Measurements from ENCODE around the gene TUBA3E.
"Not testable (repeated sequence)": the region's sequence is repeated elsewhere in the genome, so short reads cannot be mapped to it uniquely, and the experiment has no call there.

The TUBA3E gene

DNA sequence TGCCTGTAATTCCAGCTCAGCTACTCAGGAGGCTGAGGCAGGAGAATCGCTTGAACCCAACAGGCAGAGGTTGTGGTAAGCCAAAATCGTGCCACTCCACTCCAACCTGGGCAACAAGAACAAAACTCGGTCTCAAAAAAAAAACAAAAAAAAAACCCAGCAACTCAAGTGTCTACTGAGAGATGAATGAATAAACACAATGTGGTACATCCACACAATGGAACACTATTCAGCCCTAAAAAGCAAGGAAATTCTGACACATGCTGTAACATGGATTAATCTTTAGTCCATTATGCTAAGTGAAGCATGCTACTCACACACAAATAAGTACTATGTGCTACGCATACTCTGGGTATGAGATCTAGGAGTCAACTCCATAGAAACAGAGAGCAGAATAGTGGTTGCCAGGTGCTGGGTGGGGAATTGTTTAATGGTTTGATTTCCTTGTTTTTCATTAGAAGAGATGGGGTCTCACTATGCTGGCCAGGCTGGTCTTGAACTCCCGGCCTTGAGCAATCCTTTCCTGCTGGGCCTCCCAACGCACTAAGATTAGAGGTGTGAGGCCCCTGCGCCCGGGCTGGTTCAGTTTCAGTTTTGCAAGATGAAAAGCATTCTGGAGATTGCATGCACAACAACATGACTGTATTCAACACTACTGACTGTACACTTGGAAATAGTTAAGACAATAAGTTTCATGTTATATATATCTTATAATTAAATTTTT is 32.8 kb downstream of the TUBA3E start:
- DNase-seq (ENCODE audit: low read depth in 1 of 2, low spot score in 1 of 2) = no peak

DNA sequence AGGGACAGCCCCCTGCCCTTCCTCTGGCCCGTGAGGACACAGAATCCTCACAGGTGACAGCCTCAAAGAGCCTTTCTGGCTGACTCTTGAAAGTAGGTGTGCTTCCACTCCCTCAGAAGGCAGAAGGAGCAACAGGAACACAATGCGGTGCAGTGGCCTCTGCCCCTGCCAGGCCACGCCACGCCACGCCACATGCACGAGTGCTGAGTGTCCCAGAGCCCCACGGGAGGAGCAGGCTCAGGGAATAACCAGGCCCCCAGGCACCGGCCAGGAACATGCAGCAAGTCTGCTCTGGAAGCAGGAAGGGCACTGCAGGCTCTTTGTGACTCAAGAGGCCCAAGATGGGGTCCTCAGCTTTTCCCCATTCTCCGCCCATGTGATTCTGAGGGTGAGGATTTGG is 35.3 kb downstream of the TUBA3E start:
- no peak for DNase-seq (ENCODE audit: low read depth in 1 of 2, low spot score in 1 of 2)

DNA sequence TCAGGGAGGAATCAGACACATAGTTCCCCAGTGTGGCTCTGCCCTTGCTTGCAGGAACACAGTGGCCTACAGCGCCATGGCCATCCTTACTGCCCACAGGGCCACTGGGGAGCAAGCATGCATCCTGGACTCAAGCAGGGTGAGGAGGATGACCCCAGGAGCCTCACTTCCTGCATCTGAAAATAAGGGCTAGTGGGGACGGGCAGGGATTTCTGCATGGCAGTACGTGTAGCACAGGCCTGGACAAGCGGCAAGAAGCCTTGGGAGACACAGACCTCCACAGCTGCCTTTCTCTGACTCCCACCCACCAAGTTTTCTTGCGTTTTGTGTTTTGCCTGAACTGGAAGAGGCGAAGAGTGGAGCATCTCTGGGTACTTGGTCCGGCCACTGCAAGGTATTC is 35.8 kb downstream of the TUBA3E start:
- not testable (repeated sequence) for DNase-seq (ENCODE audit: low read depth in 1 of 2, low spot score in 1 of 2)

DNA sequence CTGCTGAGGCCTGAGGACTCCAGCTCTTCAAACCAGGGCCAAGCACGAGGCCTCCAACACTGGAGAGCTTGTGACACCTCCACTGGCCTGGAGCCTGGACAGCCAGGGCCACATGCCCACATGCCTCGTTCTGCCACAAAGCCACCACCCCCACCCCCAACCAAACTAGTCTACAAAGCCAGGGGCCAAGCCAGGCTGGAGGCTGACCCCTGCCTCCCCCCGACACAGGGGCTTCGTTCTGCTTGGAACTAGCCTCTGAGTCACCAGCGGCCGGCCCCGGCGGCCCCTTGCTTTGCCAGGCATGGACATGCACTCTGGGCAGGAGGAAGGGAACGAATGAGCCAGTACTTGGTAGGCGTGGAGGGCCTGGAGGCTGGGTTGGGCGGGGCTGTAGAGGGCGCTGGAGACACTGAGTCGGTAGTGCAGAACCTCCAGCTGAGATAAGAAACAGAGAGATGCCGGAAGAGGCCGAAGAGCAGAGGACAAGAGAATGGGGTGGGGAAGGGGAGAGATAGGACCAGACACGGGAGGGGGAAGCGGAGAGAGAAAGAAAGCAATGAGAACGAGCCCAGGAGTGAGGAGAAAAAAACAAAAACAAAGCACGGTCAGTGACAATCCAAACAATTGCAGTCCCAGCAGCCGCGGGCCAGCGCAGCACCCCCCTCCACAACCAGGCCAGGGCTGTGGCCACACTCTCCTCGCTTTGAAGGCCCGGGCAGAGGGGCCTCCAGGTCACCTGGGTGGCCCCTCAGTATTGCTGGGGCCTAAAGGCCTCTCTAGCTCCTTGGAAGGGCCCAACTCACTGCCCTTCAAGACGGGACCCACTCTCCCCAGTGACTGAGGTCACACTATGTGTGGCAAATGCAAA is 37.2 kb downstream of the TUBA3E start:
- DNase-seq (ENCODE audit: low read depth in 1 of 2, low spot score in 1 of 2) = not testable (repeated sequence)

DNA sequence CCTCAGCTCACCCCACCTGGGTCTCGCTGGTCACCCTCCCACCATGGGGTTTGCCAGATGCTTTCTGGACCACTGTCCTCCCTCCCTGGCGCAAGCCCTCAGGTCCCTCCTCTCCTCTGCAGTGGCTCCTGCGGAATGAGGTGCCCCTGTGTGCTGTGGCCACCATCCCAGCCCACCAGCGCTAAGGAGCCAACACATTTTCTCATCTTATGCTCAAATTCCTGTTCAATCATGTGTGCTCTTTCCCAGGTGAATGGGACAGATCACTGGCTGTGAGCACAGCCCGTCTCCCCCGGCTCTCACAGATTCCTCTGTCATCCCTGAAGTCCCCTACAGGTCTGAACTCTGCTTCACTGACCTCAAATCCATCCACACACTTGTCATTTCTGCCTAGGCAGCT is 38.1 kb downstream of the TUBA3E start:
- no peak for DNase-seq (ENCODE audit: low read depth in 1 of 2, low spot score in 1 of 2)

DNA sequence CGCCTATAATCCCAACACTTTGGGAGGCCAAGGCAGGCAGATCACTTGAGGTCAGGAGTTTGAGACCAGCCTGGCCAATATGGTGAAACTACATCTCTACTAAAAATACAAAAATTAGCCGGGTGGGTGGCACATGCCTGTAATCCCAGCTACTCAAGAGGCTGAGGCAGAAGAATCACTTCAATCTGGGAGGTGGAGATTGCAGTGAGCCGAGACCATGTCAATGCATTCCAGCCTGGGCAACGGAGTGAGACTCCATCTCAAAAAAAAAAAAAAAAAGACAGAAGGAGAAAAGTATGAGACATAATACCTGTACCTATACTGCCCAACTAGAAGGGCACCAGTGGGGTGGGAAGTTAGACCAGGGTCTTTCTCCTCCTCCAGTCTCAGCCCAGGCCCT is 38.9 kb downstream of the TUBA3E start:
- DNase-seq (ENCODE audit: low read depth in 1 of 2, low spot score in 1 of 2) = not testable (repeated sequence)

DNA sequence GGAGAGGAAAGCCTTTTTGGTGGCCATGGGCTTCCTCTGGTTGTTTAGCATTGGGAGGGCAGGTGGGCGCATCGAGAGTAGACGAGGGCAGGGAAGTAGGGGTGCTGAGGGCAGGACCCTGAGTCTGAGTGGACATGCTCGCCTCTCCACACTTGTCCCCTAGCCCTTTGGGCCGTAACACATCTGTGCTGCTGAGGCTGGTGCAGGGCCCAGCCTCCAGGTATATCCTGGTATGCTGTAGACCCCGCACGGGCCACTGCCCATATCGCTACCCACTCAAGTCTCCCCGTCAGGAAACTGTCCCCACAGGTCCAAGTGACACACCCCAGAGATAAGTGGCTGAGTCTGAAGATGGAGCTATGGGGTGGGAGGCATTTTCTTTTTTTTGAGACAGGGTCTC is 39.6 kb downstream of the TUBA3E start:
- no peak for DNase-seq (ENCODE audit: low read depth in 1 of 2, low spot score in 1 of 2)

DNA sequence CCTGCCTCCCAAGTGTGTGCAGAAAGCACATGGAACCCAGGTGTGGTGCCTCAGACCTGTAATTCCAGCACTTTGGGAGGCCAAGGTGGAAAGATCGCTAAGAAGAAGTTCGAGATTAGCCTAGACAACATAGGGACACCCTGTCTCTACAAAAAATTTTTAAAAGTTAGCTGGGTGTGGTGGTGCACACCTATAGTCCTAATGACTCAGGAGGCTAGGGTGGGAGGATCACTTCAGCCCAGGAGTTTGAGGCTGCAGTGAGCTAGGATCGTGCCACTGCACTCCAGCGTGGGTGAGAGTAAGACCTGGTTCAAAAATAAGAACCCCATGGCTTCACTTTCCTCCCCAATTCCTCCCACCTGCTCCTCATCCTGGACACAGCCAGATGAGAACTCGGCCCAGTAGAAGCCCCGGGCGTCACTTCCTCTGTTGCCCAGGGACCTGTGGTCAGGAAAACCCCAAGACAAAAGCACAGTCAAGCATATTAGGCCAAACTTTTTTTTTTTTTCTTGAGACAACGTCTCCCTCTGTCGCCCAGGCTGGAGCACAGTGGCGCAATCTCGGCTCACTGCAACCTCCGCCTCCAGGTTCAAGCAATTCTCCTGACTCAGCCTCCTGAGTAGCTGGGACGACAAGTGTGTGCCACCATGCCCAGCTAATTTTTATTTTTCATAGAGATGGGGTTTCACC is 40.3 kb downstream of the TUBA3E start:
- not testable (repeated sequence) for DNase-seq (ENCODE audit: low read depth in 1 of 2, low spot score in 1 of 2)

DNA sequence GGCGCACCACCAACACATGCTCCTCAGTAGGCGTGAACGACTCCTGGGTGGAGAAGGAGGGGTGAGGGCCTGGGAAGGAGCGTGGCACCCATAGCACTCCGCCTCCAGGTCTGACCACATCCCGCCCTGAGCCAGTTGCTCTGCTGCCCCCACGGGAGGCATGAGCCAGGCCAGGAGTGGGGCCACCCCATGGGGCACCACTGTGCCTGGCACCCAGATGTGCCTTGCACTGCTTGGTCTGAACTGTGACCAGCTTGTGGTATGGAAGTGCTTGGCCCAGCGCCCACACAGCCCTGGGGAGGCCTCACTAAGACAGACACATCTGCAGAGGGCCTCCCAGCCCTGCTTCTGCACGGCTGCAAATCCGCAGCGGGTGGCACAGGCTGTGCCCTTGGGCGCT is 40.9 kb downstream of the TUBA3E start:
- not testable (repeated sequence) for DNase-seq (ENCODE audit: low read depth in 1 of 2, low spot score in 1 of 2)

DNA sequence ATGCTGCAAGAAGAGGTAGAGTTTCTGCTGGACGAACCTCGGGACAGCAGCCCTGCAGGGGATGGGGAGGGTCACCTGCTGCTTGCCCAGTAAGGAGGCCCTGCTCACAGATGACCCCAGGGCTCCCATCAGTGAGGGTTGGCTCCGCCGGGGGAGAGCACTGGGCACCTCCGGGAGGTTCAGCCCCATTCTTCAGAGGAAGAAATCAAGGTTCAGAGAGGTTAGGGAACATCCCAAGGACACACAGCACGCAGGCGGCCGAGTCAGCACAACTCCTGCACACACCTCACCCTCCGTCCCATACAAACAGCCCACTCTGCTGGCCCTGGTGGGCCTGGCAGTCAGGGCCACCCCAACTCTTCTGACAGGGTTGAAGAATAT is 41.6 kb downstream of the TUBA3E start:
- DNase-seq (ENCODE audit: low read depth in 1 of 2, low spot score in 1 of 2) = no peak

DNA sequence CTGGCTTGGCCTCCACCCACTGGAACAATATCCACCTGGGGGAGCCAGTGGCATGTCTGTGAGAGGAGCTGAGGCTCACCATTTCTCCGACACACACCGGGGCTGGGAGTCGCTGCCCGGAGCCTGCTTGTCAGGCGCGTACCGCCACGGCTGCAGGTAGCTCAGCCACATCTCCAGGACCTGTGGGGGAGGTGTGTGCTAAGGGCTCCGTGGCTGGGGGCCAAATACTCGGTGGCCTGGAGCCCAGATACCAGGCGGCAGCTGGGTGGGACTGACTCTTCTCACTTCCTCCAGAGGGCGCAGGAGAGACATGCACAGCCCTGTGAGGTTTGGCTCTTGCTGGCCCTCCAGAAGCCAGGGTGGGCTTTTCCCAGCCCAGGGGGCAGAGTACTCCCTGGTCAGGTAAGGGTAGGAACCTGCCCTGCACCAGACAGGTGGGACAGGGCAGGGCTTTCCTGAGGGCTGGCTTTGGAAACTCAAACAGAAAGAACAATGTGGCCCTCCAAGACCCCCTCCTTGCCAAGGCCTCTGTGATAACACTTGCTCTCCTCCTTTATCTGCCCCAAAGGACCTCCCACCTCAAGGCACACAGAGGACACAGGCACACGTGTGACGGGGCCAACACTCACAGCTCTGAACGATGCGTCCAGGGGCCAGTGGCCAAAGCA is 42.1 kb downstream of the TUBA3E start:
- not testable (repeated sequence) for DNase-seq (ENCODE audit: low read depth in 1 of 2, low spot score in 1 of 2)

DNA sequence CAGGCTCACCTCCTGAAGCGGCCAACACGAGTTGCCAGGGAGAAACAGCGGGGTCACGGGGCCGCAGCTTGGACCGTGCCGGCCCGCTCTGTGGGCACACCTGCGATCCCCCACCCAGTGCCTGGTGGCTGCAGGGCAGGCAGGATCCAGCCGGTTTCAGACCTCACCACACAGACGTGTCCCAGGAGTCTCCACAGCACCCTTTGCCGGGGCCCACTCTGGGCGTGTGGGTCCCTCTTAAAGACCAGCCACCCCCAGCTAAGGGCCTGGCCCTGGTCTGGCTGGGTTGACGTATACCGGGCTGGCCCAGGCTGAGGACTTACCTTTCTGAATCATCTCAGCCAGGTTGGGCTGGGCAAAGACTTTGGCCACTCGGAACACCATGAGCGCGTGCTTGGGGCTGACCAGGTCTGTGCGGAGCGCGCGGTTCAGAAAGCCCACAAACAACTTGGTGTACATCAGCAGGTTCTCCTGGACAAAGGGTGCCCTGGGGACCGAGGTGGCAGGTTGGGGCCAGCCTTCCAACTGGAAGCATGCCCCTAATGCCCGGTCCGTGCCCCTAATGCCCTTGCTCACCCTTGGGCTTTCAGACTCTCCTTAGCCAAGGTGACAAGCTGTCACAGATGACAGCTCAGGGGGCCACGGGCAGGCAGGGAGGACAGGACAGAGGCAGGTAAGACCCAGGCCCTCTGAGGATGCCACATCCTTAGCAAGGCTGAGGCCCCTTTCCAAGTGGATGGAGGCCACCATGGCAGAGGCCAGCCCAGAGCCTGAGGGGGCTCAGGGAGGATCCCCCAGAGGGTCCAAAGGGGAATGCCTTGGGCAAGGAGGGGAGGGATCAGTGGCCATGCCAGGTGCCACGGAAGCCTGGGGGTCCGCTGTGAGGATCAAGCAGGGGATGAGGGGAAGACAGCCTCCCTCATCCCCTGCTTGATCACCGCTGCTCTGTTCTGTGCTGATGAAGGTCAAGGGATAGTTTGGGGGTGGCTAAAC is 43.2 kb downstream of the TUBA3E start:
- no peak for DNase-seq (ENCODE audit: low read depth in 1 of 2, low spot score in 1 of 2)

DNA sequence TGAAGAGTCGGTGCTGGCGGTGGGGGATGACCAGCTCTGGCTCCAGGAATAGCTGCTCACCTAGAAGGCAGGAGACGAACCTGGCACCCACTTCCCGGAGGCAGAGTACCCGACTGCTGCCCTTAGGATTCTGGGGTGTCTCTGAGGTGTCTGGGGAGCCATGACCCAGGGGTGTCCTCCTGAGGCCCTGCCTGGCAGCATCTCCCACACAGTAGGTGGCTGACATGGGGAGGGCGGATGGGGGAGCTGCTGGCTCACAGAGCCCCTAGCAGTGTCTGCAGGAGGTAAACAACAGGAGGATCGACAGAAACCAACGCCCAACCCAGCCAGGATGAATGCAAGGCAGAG is 43.8 kb downstream of the TUBA3E start:
- DNase-seq (ENCODE audit: low read depth in 1 of 2, low spot score in 1 of 2) = not testable (repeated sequence)

DNA sequence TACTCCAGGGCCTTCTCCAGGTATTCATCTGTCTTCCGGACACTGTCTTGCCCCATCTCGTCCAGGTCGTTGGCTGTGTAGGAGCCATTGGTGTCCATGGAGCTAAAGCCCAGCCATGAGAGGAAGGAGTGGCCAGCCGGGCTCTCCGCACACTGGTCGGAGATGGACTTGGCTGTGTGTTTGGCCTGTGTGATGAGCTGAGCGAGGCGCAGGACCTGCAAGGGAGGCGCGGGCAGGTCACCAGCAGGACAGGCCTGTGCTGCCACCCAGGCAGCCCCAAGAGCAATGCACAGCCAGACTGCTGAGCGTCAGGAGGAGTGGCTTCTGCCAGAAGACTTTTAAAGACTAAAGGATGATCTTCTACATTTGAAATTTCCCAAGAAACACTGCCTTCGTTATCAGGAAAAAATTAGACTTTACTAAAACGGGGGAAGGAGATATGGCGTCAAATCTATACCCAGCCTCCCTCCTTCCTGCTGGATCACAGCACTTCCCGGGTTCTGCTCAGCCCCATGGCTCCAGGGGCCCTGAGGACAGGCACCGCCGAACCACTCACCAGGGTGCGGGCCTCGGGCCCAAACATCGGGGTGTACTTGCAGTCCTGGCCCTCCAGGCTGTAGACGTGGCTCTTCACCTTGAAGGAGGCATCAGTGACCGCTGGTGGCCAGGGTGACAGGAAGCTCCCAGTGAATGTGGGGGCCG is 44.4 kb downstream of the TUBA3E start:
- DNase-seq (ENCODE audit: low read depth in 1 of 2, low spot score in 1 of 2) = not testable (repeated sequence)

DNA sequence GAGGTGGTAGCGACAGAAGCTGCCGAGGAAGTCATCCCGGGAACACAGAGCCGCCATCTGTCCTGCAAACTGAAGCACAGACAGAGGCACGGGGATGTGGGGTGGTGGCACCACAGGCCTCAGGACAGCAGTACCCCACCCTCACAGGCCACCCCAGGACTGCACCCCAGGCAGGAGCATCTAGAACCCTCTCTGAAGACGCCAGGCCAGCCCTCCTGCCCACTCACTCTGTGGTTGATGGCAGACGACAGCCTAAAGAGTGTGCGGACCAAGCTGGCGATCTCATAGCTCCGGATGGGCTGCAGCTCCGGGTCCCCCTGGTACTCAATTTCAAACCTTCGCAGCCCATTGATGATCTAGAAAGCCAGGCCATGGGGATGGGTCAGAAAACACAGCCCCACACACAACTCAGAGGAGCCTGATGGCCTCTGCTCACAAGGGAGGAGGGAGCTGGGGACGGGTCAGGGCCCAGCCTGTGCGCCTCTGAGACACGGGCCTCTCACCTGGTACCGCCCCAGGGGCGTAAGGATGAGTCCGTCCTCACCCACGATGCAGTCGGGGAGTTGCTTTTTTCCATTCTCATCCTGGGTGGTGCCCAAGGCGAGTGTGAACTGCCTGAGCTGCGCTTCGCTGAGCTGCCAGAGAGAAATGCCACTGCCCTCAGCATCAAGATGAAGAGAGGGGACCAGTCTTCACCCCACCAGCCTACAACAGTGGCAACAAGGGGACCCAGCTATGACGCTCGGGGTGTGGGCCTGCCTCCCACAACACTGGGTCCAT is 45.2 kb downstream of the TUBA3E start:
- no peak for DNase-seq (ENCODE audit: low read depth in 1 of 2, low spot score in 1 of 2)

DNA sequence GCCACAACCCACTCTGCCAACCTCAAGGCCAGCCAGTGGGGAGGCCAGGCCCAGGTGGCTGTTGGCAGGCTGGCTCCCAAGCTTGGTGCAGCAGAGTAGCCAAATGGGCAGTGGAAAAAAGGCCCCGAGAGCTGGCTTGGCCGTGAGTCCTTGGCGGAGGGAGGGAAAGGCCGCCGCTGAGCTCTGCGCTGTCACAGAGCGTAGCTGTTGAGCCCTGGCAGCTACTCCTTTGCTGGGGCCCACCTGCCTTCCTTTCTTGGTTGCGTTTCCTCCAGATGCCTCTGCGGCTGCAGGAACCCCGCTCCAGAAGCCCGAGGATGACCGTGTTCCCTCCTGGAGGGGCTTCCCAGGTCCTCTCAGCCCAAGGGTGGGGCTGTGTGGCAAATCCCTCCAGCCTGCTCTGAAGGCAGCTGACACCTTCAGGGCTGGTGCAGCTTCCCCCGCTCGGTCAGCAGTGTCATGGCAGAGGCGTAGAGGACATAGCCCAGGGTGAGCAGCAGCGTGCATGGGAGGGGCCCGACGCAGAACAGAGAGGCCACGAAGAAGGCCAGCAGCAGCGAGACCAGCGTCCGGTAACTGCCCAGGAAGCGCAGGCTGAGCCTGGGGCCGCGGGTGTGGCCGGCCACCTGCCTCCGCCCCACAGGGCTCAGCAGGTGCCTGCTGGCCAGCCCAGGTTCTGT is 46.0 kb downstream of the TUBA3E start:
- not testable (repeated sequence) for DNase-seq (ENCODE audit: low read depth in 1 of 2, low spot score in 1 of 2)

DNA sequence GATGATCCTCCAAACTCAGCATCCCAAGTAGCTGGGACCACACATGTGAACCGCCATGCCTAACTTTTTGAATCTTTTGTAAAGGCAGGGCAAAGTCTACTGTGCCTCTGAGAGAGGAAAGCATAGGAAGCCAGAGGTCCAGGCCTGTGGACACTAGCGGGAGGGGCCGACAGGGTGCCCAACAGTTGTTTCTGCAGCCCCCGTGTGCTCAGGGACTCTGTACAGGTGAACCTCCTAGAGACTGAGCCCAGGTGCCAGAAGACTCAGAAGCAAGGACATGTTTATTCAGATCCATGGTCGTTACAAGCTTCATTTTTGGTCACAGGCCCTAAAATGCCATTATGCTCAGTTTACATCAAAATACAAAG is 47.1 kb downstream of the TUBA3E start:
- DNase-seq (ENCODE audit: low read depth in 1 of 2, low spot score in 1 of 2) = not testable (repeated sequence)

All from activated T-helper 1 cell treated with anti-CD3 and anti-CD28 coated beads, Interleukin-2, amount 50 U/mL, for 16 hours (primary cell).